ENCODE data around the gene SUCLG2.

SUCLG2 gene

DNA sequence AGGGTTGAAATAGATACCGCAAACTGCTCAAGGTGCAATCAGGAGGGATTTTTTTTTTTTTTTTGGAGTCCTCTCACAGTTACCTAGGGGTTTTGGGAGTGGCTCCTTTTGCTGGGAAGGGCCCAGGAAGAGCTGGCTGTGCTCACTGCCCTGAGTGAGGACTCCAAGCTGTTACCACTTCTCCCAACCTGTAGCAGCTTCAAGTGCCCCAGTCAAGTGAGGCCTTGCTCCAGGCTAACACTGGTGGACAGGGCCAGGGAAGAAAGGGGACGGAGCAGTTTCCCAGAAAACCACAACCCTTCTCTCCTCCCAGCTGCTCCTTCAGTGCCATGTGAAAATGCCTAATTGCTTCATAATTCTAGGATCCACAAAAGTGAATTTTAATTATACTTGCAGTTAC, 274.3 kb downstream of the SUCLG2 start:
- DNase-seq, result no peak

DNA sequence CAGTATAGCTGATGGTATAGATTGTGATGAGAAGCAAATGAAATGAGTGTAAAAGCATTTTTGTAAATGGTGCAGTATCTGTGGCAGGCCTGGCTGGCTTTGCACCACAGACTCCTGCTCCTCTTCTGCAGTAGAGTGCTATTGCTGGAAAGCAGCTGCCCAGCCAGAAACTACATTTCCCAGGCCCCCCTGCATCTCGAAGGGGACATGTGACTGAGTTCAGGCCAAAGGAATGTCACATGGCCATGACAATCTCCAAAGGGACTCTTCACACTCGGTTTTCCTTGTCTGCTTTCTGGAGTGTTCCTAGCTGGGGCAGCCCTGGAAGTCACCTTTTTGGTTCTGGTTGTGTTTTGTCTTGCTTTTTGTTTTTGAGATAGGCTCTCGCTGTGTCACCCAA, 277.1 kb downstream of the SUCLG2 start:
- DNase-seq, result no peak

DNA sequence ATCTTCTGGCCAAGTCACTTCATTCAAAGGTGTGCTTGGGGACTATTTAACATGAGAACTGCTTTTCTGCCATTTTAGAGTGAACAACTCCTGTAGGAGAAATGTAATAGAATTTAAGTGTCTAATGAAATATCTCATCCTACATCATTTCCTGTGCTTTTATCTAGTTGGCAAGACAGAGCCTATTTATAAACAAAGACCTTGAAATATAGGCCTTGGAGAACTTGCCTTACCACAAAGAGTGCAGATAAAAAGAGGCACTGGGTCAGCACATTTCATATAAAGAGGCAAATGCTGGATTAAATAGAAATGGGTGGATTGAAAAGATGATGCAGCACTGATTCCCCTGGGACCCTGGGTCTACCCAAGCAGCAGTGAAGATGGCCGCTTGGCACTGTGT, 278.0 kb downstream of the SUCLG2 start:
- DNase-seq, result no peak

DNA sequence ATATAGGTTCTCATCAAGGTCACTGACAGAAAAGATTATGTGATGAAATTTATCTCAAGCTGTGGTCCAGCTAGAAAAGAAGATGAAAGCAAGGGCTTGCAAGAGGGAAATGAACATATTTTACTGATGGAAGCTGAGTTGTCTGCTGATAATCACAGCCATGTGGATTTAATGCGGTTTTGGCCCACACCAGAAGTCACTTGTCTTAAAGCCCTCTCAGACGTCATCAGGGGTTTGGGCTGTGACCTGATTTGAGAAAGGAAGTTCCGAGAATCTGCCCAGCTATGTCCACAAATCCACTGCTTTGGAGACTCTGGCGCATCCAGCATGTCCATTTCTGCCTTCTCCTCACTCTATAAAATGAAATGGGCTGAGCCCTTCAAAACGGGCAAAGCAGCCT, 278.4 kb downstream of the SUCLG2 start:
- DNase-seq, result no peak

DNA sequence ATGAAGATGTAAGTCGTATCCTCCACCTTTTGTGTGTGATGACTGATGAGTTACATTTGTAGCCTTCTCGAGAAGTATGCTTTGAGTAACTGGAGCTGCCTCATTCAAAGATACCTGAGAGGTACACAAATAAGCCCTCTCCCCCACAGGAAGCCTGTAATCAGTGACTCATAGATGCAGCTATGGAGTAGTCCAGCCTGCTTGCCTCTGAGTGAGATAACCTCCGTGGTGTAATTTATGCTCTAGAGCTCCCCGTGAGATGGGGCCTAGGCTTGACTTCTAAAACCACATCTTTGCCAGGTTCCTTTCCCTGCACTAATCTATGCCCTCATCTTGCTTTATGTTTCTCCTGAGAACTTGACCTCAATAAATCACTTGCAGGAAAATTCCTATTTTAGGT, 291.7 kb downstream of the SUCLG2 start:
- no peak for DNase-seq

DNA sequence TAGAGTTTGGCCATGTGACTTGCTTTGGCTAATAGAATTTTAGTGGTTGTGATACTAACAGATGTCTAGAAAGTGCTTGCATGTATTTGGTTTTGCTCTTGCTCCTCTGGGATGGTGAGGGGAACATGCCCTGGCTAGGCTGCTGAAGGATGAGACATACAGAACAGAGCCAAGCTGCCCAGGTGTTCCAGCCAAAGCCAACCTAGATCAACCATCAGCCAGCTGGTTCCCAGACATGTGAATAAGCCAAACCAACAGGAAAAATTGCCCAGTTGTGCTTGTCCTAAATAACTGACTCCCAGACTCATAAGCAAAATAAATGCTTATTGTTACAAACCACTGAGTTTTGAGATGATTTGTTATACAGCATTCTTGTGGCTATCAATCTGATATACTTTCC, 292.6 kb downstream of the SUCLG2 start:
- no peak for DNase-seq

DNA sequence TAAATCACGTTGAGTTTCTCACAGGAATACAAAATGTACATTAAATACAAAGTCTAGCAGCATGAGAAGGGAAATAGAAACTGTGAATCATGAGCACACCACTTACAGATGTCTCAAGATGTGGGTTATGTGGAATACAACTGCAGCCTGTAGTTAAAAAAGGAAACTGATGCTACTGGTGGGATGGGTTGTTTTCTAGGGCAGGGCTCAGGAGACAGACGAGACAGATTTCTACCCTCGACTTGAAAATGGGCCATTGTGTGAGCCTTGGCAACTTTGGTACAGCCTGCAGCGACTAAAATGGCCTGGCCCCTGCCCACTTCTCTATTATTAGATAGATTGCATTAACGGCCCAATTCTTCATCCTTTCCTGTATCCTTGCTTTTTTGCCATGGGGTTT, 293.1 kb downstream of the SUCLG2 start:
- DNase-seq, result no peak

DNA sequence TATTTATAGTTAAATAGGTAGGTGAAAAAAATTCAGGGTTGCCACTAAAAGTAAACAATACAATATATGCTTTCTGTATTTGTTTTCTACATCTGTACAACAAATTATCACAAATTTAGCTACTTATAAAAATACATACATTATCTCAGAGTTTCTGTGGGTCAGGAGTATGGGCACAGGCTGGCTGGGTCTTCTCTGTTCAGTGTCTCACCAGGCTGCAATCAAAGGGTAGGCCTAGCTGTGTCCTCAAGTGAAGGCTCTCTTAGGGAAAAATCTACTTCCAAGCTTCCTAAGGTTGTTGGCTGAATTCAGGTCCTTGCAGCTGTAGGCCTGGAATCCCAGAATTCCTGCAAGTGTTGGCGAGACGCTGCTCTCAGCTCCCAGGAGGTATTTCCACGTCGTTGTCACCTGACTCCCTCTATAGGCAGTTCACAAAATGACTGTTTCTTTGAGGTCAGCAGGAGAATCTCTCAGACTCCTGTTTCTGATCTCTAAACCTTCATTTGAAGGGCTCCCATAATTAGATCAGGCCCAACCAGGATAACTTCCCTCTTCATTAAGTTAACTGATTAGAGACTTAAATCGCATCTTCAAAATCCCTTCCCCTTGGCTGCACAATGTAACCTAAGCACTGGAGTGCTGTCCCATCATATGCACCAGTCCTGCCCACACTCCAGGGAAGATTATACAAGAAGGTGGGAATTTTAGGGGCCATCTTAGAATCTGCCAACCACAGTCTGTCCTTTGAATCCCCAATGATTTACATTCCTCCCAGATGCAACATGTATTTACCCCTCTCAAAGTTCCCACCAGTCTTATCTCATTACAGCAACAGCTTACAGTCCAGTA, 296.6 kb downstream of the SUCLG2 start:
- DNase-seq, result peak in 1 of 2 experiments; percentile 7

DNA sequence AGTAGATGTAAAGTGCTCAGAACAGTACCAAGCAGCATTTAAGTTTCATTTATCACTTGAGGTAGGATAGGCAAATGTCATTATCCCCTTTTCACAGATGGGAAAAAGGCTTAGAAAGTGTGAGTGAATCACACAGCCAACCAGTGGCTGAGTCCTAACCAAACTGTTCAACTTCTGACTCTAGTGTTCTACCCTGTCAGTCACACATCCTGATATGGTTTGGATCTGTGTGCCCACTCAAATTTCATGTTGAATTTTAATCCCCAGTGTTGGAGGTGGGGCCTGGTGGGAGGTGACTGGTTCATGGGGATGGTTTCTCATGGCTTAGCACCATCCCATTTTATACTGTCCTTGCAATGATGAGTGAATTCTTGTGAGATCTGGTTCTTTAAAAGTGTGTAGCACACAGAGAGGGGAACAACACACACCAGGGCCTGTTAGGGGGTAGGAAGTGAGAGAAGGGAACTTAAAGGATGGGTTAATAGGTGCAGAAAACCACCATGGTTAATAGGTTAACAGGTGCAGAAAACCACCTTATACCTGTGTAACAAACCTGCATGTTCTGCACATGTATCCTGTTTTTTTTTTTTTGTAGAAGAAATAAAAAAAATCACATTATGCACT, 304.7 kb downstream of the SUCLG2 start:
- DNase-seq, result no peak

DNA sequence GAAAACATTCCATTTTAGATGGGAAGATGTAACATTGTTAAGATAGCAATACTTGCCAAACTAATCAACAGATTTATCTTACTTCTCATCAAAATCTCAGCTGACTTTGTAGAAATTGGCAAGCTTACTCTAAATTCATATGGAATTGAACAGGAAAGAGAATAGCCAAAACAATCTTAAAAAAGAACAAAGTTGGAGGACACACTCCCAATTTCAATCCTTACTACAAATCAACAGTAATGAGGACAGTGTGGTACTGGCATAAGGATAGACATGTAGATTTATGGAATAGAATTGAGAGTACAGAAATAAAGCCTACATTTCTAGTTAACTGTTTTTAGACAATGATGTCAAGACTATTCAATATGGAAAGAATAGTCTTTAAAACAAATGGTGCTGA, 308.3 kb downstream of the SUCLG2 start:
- no peak for DNase-seq

DNA sequence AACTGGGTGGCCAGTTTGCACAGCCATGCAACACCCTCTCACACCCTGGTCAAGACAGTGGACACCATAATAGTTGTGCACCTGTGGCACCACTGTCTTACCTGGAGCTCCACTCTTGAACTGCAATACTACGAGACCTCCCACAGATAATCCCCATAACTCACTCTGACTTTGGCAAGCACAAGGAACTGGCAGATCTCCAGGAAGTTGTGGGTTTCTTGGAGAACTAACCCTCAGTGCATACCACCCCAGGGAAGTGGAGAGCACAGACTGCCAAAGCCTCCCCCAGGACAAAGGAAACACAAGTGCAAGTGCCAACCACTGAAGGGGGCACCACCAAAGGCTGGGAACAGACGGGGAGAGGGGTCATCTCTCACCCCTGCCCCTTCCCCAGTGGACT, 318.6 kb downstream of the SUCLG2 start:
- DNase-seq, result no peak

DNA sequence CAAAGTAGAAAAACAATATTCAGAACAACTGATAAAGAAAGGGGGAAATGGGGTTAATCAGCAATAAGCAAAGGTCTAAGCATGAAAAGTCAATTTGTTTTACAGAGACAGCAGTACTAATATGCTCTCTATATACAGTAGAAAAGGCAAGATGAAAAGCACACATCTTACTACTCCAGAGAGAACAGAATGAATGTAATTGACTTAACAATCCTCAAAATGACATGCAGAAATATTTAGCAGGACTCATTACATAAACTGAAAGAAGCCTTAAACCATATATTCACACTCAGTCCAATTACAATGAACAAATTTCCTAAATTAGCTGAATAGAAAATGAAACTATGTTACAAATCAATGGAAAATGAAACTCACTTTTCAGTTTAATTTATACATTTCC, 319.8 kb downstream of the SUCLG2 start:
- DNase-seq, result no peak

DNA sequence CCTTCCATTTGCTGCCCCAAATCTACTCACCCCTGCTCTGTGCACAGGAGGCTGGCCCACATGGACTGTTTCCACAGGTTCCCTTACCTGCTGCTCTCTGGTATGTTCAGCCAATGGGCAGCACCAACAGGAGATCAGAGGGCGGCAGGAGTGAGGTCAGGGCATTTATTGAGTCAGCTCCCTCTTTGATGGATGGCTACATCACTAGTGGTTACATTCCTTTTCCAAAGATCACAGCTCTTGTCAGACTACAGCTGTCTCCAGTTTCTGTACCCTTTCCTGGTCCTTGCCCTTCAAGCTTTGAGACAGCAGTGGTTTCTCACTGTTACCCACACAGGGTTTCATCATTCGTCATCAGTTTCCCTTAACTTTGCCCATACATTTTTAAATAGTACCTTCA, 325.1 kb downstream of the SUCLG2 start:
- no peak for DNase-seq

DNA sequence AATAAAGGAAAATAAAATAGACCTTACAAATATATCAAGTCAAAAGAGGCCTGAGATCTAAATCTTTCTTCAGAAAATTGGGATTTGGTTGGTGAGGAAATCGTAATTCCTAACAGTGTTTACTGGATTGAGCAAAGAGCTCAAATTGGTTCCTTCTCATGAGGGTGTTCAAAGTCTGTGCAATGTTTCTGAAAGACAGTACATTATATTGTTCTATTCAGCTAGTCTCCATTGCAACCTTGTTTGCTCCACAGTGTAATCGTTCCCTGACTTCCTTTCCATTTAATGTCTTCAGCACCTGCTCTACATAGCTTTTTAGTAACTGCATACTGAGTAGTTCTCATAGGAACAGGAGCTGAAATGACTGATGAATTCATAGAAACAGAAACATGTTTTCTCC, 326.8 kb downstream of the SUCLG2 start:
- DNase-seq, result no peak

DNA sequence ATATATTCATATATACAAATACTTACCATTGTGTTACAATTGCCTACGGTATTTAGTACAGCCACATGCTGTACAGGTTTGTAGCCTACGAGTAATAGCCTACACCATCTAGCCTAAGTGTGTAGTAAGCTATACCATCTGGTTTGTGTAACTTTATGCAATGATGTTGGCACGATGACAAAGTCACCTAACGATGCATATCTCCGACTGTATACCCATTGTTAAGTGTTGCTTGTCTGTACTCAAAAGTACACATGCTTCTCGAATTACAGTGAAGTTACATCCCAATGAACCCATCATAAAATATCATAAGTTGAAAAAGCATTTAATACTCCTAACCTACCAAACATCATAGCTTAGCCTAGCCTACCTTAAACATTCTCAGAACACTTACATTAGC, 329.2 kb downstream of the SUCLG2 start:
- DNase-seq, result no peak

Data from AML-193 (cell line).